ENCODE data around the gene CHD1L. TPM values are rescaled to one million over a fixed set of nuclear protein-coding genes. Genes with fewer than 3 reads are reported as not detected.

Gene CHD1L
- total and polyA plus RNA-seq, 2 experiments from 2014 or later = 29.8 to 43.9 TPM

DNA sequence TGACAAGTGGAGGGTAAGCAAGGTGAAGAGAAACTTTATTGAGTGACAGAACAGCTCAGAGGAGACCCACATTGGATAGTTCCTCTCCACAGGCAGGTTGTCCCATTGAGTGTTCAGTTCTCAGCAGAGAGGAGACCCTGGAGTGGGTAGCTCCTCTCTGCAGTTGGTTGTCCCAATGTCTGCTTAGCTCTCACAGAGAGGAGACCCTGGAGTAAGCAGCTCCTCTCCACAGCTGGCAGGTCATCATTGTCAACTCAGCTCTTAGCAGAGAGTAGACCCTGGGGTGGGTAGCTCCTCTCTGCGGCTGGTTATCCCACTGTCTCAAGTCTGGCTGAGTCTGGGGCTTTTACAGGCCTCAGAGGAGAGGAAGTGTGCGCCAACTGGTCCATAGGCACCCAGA lies 6.0 kb upstream of the CHD1L start:
- peaks cover 56% of the 10 kb centered on the region for H3K9me3 Mint-ChIP-seq
- DNase-seq (ENCODE audit: low spot score) (no peak), ATAC-seq (no peak)
- no peak overlapping the region for H3K27ac ChIP-seq (ENCODE audit: low read depth)
- H3K4me2 ChIP-seq = no peak overlapping the region
- H3K27me3 ChIP-seq (ENCODE audit: insufficient read depth) = no peaks in the 10 kb centered on the region
- no peaks in the 10 kb centered on the region; the same call in 1 of the 2 replicates for H3K36me3 ChIP-seq (ENCODE audit: insufficient read depth)
- peaks cover 23% of the 10 kb centered on the region for H3K4me1 ChIP-seq (ENCODE audit: insufficient read depth)
- peaks cover 5% of the 10 kb centered on the region for H3K27me3 Mint-ChIP-seq (ENCODE audit: insufficient read depth, low read depth, poor library complexity)
- H3K27ac Mint-ChIP-seq = no peak overlapping the region
- H3K4me3 ChIP-seq = no peak overlapping the region
- no peak overlapping the region for H2AFZ ChIP-seq
- TF ChIP-seq, protein P1, sequence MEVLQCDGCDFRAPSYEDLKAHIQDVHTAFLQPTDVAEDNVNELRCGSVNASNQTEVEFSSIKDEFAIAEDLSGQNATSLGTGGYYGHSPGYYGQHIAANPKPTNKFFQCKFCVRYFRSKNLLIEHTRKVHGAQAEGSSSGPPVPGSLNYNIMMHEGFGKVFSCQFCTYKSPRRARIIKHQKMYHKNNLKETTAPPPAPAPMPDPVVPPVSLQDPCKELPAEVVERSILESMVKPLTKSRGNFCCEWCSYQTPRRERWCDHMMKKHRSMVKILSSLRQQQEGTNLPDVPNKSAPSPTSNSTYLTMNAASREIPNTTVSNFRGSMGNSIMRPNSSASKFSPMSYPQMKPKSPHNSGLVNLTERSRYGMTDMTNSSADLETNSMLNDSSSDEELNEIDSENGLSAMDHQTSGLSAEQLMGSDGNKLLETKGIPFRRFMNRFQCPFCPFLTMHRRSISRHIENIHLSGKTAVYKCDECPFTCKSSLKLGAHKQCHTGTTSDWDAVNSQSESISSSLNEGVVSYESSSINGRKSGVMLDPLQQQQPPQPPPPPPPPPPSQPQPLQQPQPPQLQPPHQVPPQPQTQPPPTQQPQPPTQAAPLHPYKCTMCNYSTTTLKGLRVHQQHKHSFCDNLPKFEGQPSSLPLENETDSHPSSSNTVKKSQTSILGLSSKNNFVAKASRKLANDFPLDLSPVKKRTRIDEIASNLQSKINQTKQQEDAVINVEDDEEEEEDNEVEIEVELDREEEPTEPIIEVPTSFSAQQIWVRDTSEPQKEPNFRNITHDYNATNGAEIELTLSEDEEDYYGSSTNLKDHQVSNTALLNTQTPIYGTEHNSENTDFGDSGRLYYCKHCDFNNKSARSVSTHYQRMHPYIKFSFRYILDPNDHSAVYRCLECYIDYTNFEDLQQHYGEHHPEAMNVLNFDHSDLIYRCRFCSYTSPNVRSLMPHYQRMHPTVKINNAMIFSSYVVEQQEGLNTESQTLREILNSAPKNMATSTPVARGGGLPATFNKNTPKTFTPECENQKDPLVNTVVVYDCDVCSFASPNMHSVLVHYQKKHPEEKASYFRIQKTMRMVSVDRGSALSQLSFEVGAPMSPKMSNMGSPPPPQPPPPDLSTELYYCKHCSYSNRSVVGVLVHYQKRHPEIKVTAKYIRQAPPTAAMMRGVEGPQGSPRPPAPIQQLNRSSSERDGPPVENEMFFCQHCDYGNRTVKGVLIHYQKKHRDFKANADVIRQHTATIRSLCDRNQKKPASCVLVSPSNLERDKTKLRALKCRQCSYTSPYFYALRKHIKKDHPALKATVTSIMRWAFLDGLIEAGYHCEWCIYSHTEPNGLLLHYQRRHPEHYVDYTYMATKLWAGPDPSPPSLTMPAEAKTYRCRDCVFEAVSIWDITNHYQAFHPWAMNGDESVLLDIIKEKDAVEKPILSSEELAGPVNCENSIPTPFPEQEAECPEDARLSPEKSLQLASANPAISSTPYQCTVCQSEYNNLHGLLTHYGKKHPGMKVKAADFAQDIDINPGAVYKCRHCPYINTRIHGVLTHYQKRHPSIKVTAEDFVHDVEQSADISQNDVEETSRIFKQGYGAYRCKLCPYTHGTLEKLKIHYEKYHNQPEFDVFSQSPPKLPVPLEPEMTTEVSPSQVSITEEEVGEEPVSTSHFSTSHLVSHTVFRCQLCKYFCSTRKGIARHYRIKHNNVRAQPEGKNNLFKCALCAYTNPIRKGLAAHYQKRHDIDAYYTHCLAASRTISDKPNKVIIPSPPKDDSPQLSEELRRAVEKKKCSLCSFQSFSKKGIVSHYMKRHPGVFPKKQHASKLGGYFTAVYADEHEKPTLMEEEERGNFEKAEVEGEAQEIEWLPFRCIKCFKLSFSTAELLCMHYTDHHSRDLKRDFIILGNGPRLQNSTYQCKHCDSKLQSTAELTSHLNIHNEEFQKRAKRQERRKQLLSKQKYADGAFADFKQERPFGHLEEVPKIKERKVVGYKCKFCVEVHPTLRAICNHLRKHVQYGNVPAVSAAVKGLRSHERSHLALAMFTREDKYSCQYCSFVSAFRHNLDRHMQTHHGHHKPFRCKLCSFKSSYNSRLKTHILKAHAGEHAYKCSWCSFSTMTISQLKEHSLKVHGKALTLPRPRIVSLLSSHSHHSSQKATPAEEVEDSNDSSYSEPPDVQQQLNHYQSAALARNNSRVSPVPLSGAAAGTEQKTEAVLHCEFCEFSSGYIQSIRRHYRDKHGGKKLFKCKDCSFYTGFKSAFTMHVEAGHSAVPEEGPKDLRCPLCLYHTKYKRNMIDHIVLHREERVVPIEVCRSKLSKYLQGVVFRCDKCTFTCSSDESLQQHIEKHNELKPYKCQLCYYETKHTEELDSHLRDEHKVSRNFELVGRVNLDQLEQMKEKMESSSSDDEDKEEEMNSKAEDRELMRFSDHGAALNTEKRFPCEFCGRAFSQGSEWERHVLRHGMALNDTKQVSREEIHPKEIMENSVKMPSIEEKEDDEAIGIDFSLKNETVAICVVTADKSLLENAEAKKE (CRISPR knock-in tag; IDR thresholded peaks at IDR 0.05) = no peak
- TF ChIP-seq JUNB (IDR thresholded peaks at IDR 0.05; ENCODE audit: unreplicated experiment) = no peak
- no peak for TF ChIP-seq ZNF331 (CRISPR knock-in tag; IDR thresholded peaks at IDR 0.05; ENCODE audit: low read depth)
- TF ChIP-seq CTCF (conservative IDR thresholded peaks at IDR 0.05; ENCODE audit: low read depth in 2 of 2) = no peak
- TF ChIP-seq STAT1 (IDR thresholded peaks at IDR 0.05; ENCODE audit: unreplicated experiment) = no peak
- no peak for TF ChIP-seq CREB1 (CRISPR knock-in tag; IDR thresholded peaks at IDR 0.05; ENCODE audit: low read depth)
- TF ChIP-seq NANOG (IDR thresholded peaks at IDR 0.05; ENCODE audit: borderline replicate concordance) = no peak
- no peak for TF ChIP-seq EZH2phosphoT487 (IDR thresholded peaks at IDR 0.05; ENCODE audit: unreplicated experiment)
- TF ChIP-seq POLR2AphosphoS5 (IDR thresholded peaks at IDR 0.05; ENCODE audit: low read depth) = no peak
- TF ChIP-seq ZNF114 (CRISPR knock-in tag; IDR thresholded peaks at IDR 0.05) = no peak
- no peak for TF ChIP-seq EZH2 (IDR thresholded peaks at IDR 0.05; ENCODE audit: low read depth, unreplicated experiment)
- no peak for TF ChIP-seq REST (IDR thresholded peaks at IDR 0.05; ENCODE audit: unreplicated experiment)
- TF ChIP-seq, protein P2, sequence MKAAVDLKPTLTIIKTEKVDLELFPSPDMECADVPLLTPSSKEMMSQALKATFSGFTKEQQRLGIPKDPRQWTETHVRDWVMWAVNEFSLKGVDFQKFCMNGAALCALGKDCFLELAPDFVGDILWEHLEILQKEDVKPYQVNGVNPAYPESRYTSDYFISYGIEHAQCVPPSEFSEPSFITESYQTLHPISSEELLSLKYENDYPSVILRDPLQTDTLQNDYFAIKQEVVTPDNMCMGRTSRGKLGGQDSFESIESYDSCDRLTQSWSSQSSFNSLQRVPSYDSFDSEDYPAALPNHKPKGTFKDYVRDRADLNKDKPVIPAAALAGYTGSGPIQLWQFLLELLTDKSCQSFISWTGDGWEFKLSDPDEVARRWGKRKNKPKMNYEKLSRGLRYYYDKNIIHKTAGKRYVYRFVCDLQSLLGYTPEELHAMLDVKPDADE (IDR thresholded peaks at IDR 0.05) = no peak
- H3K36me3 Mint-ChIP-seq (ENCODE audit: low read depth) = peaks cover 39% of the 10 kb centered on the region
- H3F3A ChIP-seq (replicated peaks; ENCODE audit: low read depth) = no peaks in the 10 kb centered on the region
- H4K20me1 ChIP-seq (replicated peaks; ENCODE audit: insufficient read depth) = no peaks in the 10 kb centered on the region
- H3K4me1 Mint-ChIP-seq = peaks cover 21% of the 10 kb centered on the region
- no peaks in the 10 kb centered on the region for H3K79me2 ChIP-seq (replicated peaks; ENCODE audit: insufficient read depth)
- H3K4me3 Mint-ChIP-seq = no peak overlapping the region
- 0 out of 2 replicates have a peak, but pooled peaks cover 4% of the 10 kb centered on the region for H3K9me2 ChIP-seq (ENCODE audit: insufficient read depth)

Data from GM23338 (cell line).